Endothelial cell of umbilical vein (primary cell): ENCODE measurements around the gene ZNG1A. TPM values are rescaled to one million over a fixed set of nuclear protein-coding genes. Genes with fewer than 3 reads are reported as not detected.
"Not testable (repeated sequence)": the region's sequence is repeated elsewhere in the genome, so short reads cannot be mapped to it uniquely, and the experiment has no call there.

Source experiments
- BruUV-seq: library from RNA; stranded (reverse); fragments of 400-500 nt; replicated peaks from 2 replicates; lab custom pipeline; 2021; lab: Mats Ljungman, UMichigan
- CTCF ChIA-PET: fragments of 300-600, 350-600 bp; sonication (Branson Sonifier 250); formaldehyde crosslinking; loops from one replicate; lab custom pipeline; 2021; ENCODE audit warnings: antibody characterized with exemption, inconsistent platforms; lab: Charles Lee
- POLR2A ChIA-PET: fragments of 300-600, 350-600 bp; sonication (Branson Sonifier 250); formaldehyde crosslinking; loops from one replicate; lab custom pipeline; 2021; ENCODE audit warnings: antibody characterized with exemption, inconsistent platforms; lab: Charles Lee
- DNase-seq: peaks from one replicate; pipeline ENCODE4 v3.0.0-alpha.2; 2011; ENCODE audit warnings: low read depth, low spot score
- FAIRE-seq: peaks from 2 replicates; lab custom pipeline; 2011; peaks lifted over from hg19 to GRCh38; lab: Jason Lieb, UNC
- H2AFZ ChIP-seq: 2 replicates; pipeline ENCODE4 v1.6.0; 2012; ENCODE audit warnings: low read depth, low read length, control low read depth, inconsistent platforms
- H3K27ac ChIP-seq: 2 replicates; pipeline ENCODE4 v1.5.1; 2011; ENCODE audit warnings: low read depth, mild to moderate bottlenecking, control low read depth, low read length, moderate library complexity; ENCODE audit not compliant: insufficient read depth
- H3K27me3 ChIP-seq, 2 experiments: 2 replicates each; pipeline versions ENCODE4 v1.6.0 to v1.6.1; 2011; ENCODE audit warnings: low read length in 2 of 2, mixed read lengths in 1 of 2; ENCODE audit not compliant: control insufficient read depth in 2 of 2, insufficient read depth in 2 of 2
- H3K36me3 ChIP-seq, 2 experiments: 2 replicates in 1 of 2; 3 replicates in 1 of 2; pipeline ENCODE4 v1.5.1; 2011; ENCODE audit warnings: low read length in 2 of 2, mild to moderate bottlenecking in 1 of 2, moderate library complexity in 1 of 2; ENCODE audit not compliant: control insufficient read depth in 2 of 2, insufficient read depth in 2 of 2; ENCODE audit errors: extremely low read depth in 1 of 2
- H3K4me1 ChIP-seq: 3 replicates; pipeline ENCODE4 v1.5.1; 2011; ENCODE audit warnings: mild to moderate bottlenecking, low read length; ENCODE audit not compliant: control insufficient read depth, insufficient read depth; ENCODE audit errors: extremely low read depth
- H3K4me2 ChIP-seq: 2 replicates; pipeline ENCODE4 v1.6.1; 2011; ENCODE audit warnings: low read length, control low read depth, mixed read lengths; ENCODE audit not compliant: insufficient read depth
- H3K4me3 ChIP-seq, 3 experiments: fragments of 200-600 bp in 1 of 3; sonication (generic), shearing (Covaris generic) in 1 of 3; replicated peaks in 1 of 3; 2 replicates each; pipeline ENCODE4 v1.5.1; 2011 to 2016; ENCODE audit warnings: control low read depth in 3 of 3, low read length in 3 of 3, mild to moderate bottlenecking in 2 of 3, inconsistent platforms in 1 of 3, low read depth in 1 of 3, moderate library complexity in 1 of 3; ENCODE audit not compliant: insufficient read depth in 1 of 3
- H3K79me2 ChIP-seq: 2 replicates; pipeline ENCODE4 v1.6.0; 2012; ENCODE audit warnings: low read length, inconsistent platforms; ENCODE audit not compliant: control insufficient read depth, insufficient read depth
- H3K9ac ChIP-seq: replicated peaks from 2 replicates; pipeline ENCODE3; 2011; ENCODE audit warnings: low read length, control low read depth; ENCODE audit not compliant: insufficient read depth; ENCODE audit errors: extremely low read depth
- H3K9me1 ChIP-seq: replicated peaks from 3 replicates; pipeline ENCODE4 v1.6.0; 2011; ENCODE audit warnings: mild to moderate bottlenecking, low read length; ENCODE audit not compliant: control insufficient read depth, insufficient read depth; ENCODE audit errors: extremely low read depth
- H3K9me3 ChIP-seq: replicated peaks from 2 replicates; pipeline ENCODE4 v1.5.1; 2012; ENCODE audit warnings: low read length, inconsistent platforms; ENCODE audit not compliant: control insufficient read depth, insufficient read depth
- H4K20me1 ChIP-seq: replicated peaks from 2 replicates; pipeline ENCODE3; 2011; ENCODE audit warnings: mild to moderate bottlenecking, low read length; ENCODE audit not compliant: control insufficient read depth, insufficient read depth; ENCODE audit errors: extremely low read depth
- EZH2 ChIP-seq: IDR thresholded peaks from 2 replicates; pipeline ENCODE4 v1.6.1; 2012; ENCODE audit warnings: borderline replicate concordance, low read depth, mild to moderate bottlenecking, moderate library complexity, low read length, inconsistent platforms; ENCODE audit not compliant: severe bottlenecking
- dilution Hi-C: fragments of 300-500 bp; cut with MboI; formaldehyde crosslinking; loops from one replicate; pipeline ENCODE4 v1.15.0; 2019; ENCODE audit warnings: low sequenced_read_pairs; ENCODE audit not compliant: extremely low pct_ligation_motif_present
- intact Hi-C: fragments of 100-400 bp; cut with micrococcal nuclease; formaldehyde crosslinking; loops from one replicate; pipeline ENCODE4 v1.10.0; 2022
- polyA plus RNA-seq, 4 experiments: library from polyadenylated mRNA; depleted of rRNA in 3 of 4; stranded (reverse) in 3 of 4; unstranded in 1 of 4; fragments of >200 nt; gene quantifications; 2 replicates each; pipeline versions ENCODE4 v1.2.1 to v1.2.3, GENCODE V29; 2011 to 2012; ENCODE audit warnings: missing spikeins in 1 of 4
- total RNA-seq: library from RNA; stranded (reverse); gene quantifications from 2 replicates; pipeline ENCODE4 v1.2.3, GENCODE V29; 2021

The ZNG1A gene
- total and polyA plus RNA-seq, 2 donors (not counting 3 experiments of a cell fraction or from before 2014, with no cell fraction given) = 14.3 to 39.8 TPM

GRCh38 chr9:117144-117994, 61.5 kb downstream of the ZNG1A start:
- H3K9ac ChIP-seq, DNase-seq, BruUV-seq, H3K27ac ChIP-seq, H4K20me1 ChIP-seq, dilution Hi-C loops, H3K4me3 ChIP-seq, H2AFZ ChIP-seq, H3K9me1 ChIP-seq, H3K4me2 ChIP-seq, intact Hi-C loops, H3K79me2 ChIP-seq, H3K36me3 ChIP-seq, H3K9me3 ChIP-seq, POLR2A ChIA-PET, CTCF ChIA-PET, FAIRE-seq, H3K4me1 ChIP-seq: not testable (repeated sequence)
- TF ChIP-seq EZH2 = peak; percentile 82
- H3K27me3 ChIP-seq = peaks cover 26 to 31% of the 10 kb centered on the region in 2 experiments

- intact Hi-C loops, H3K4me2 ChIP-seq, BruUV-seq, H2AFZ ChIP-seq, DNase-seq, FAIRE-seq, H3K9me1 ChIP-seq, H4K20me1 ChIP-seq, dilution Hi-C loops, H3K4me1 ChIP-seq, H3K4me3 ChIP-seq, H3K36me3 ChIP-seq, H3K79me2 ChIP-seq, POLR2A ChIA-PET, H3K27ac ChIP-seq, CTCF ChIA-PET, H3K9ac ChIP-seq, H3K9me3 ChIP-seq: not testable (repeated sequence)
- peaks cover 26 to 31% of the 10 kb centered on the region in 2 experiments for H3K27me3 ChIP-seq
- TF ChIP-seq EZH2 = peak; percentile 25
Observed at GRCh38 chr9:116239-117077, 62.4 kb downstream of the ZNG1A start.

GRCh38 chr9:115118-115451, 63.8 kb downstream of the ZNG1A start:
- CTCF ChIA-PET, H3K9ac ChIP-seq, H4K20me1 ChIP-seq, H3K9me1 ChIP-seq, dilution Hi-C loops, H3K4me2 ChIP-seq, BruUV-seq, H3K4me1 ChIP-seq, H3K9me3 ChIP-seq, H3K27ac ChIP-seq, POLR2A ChIA-PET, H3K36me3 ChIP-seq, DNase-seq, H2AFZ ChIP-seq, H3K79me2 ChIP-seq, intact Hi-C loops, H3K4me3 ChIP-seq, FAIRE-seq: not testable (repeated sequence)
- peaks cover 26 to 31% of the 10 kb centered on the region in 2 experiments for H3K27me3 ChIP-seq
